HG02759 (cell line): ENCODE measurements around the gene AKR1C8.

Source experiments
- ATAC-seq: cut with Tn5 transposase; IDR thresholded peaks from one replicate; pipeline ENCODE4 v1.9.1; 2021; ENCODE audit warnings: mild to moderate bottlenecking, moderate library complexity; ENCODE audit not compliant: unreplicated experiment

AKR1C8 gene

GRCh38 chr10:5108658-5109416, 76.1 kb downstream of the AKR1C8 start:
- ATAC-seq = no peak

GRCh38 chr10:5107860-5108526, 77.0 kb downstream of the AKR1C8 start:
- ATAC-seq = no peak

GRCh38 chr10:5106553-5106952, 78.4 kb downstream of the AKR1C8 start:
- ATAC-seq = no peak

GRCh38 chr10:5105626-5106025, 79.3 kb downstream of the AKR1C8 start:
- ATAC-seq = no peak
